ENCODE results near the gene DOK1. TPM values are rescaled to one million over a fixed set of nuclear protein-coding genes. Genes with fewer than 3 reads are reported as not detected.

DOK1 gene
- polyA plus RNA-seq, 3 donors, result 48.0 to 53.6 (median 49.3) TPM

GRCh38 chr2:74583504-74583903 is 29.0 kb downstream of the DOK1 start:
- H3K4me1 ChIP-seq (ENCODE audit: control insufficient read depth in 1 of 2, insufficient read depth in 2 of 2, low read length in 2 of 2), result peaks cover 38 to 45% of the 10 kb centered on the region in 2 donors
- no peaks in the 10 kb centered on the region for H3K9me3 ChIP-seq (replicated peaks in 1 of 2; ENCODE audit: control insufficient read depth in 1 of 2, insufficient read depth in 1 of 2, low read length in 2 of 2)
- H3K79me2 ChIP-seq (ENCODE audit: insufficient read depth, low read length), result no peaks in the 10 kb centered on the region
- H3K4me3 ChIP-seq (replicated peaks in 1 of 3; ENCODE audit: low read depth in 2 of 3, low read length in 3 of 3), result no peak overlapping the region
- intact Hi-C loops (cut with micrococcal nuclease), result loop anchor here in 1 of 2 donors (10.0 kb wide), 1 partner anchor 49 kb away; no protein-coding TSS in a partner anchor
- H3K4me2 ChIP-seq (replicated peaks; ENCODE audit: extremely low read depth, low read length, poor library complexity, severe bottlenecking), result no peak overlapping the region
- Mint-ChIP-seq H3K27ac (peak overlapping the region in 2 of 7 donors; percentile 21 to 47), H3K27me3 (ENCODE audit: low read depth in 3 of 3) (peaks cover 0 to 1% (median 0%) of the 10 kb centered on the region in 3 donors), H3K36me3 (no peaks in the 10 kb centered on the region), H3K4me3 (no peak overlapping the region), H3K9me3 (no peaks in the 10 kb centered on the region), H3K4me1 (peaks cover 42% of the 10 kb centered on the region)
- peak overlapping the region in 1 of 2 donors; percentile 42 for H3K27ac ChIP-seq (ENCODE audit: low read depth in 1 of 2, low read length in 2 of 2)
- no peak overlapping the region for H2AFZ ChIP-seq (ENCODE audit: insufficient read depth, low read depth, low read length, poor library complexity, severe bottlenecking)
- no peaks in the 10 kb centered on the region for H3K36me3 ChIP-seq (replicated peaks in 1 of 2; ENCODE audit: control insufficient read depth in 1 of 2, insufficient read depth in 2 of 2, low read length in 2 of 2)
- H3K9ac ChIP-seq (ENCODE audit: insufficient read depth, low read length, poor library complexity, severe bottlenecking), result no peak overlapping the region
- H4K20me1 ChIP-seq (ENCODE audit: insufficient read depth, low read length), result no peaks in the 10 kb centered on the region
- no peak for TF ChIP-seq CTCF (IDR thresholded peaks at IDR 0.05)
- DNase-seq, result no peak
- H3K27me3 ChIP-seq (ENCODE audit: control insufficient read depth in 2 of 2, insufficient read depth in 2 of 2, low read length in 2 of 2), result no peaks in the 10 kb centered on the region

- no peaks in the 10 kb centered on the region for H3K36me3 ChIP-seq (replicated peaks in 1 of 2; ENCODE audit: control insufficient read depth in 1 of 2, insufficient read depth in 2 of 2, low read length in 2 of 2)
- WGBS (ENCODE audit: insufficient coverage), result 0% methylated on average over 2 of the region's 2 CpGs
- no peaks in the 10 kb centered on the region for H3K79me2 ChIP-seq (ENCODE audit: insufficient read depth, low read length)
- H3K4me2 ChIP-seq (replicated peaks; ENCODE audit: extremely low read depth, low read length, poor library complexity, severe bottlenecking), result peak overlapping the region; percentile 7
- peak overlapping the region; percentile 59 for H2AFZ ChIP-seq (ENCODE audit: insufficient read depth, low read depth, low read length, poor library complexity, severe bottlenecking)
- no peak for TF ChIP-seq CTCF (IDR thresholded peaks at IDR 0.05)
- no peaks in the 10 kb centered on the region for H3K9me3 Mint-ChIP-seq
- peak overlapping the region in 3 of 7 donors; percentile 2 to 77 (median 24) for H3K27ac Mint-ChIP-seq
- H3K9ac ChIP-seq (ENCODE audit: insufficient read depth, low read length, poor library complexity, severe bottlenecking), result no peak overlapping the region
- no peaks in the 10 kb centered on the region for H3K27me3 ChIP-seq (ENCODE audit: control insufficient read depth in 2 of 2, insufficient read depth in 2 of 2, low read length in 2 of 2)
- no peak overlapping the region for H3K4me3 ChIP-seq (replicated peaks in 1 of 3; ENCODE audit: low read depth in 2 of 3, low read length in 3 of 3)
- H3K4me3 Mint-ChIP-seq, result peak overlapping the region in 1 of 2 donors; percentile 42
- peaks cover 0 to 1% (median 0%) of the 10 kb centered on the region in 3 donors for H3K27me3 Mint-ChIP-seq (ENCODE audit: low read depth in 3 of 3)
- H3K36me3 Mint-ChIP-seq, result no peaks in the 10 kb centered on the region
- H3K9me3 ChIP-seq (replicated peaks in 1 of 2; ENCODE audit: control insufficient read depth in 1 of 2, insufficient read depth in 1 of 2, low read length in 2 of 2), result no peaks in the 10 kb centered on the region
- H3K4me1 ChIP-seq (ENCODE audit: control insufficient read depth in 1 of 2, insufficient read depth in 2 of 2, low read length in 2 of 2), result peaks cover 32 to 39% of the 10 kb centered on the region in 2 donors
- peak overlapping the region in 1 of 2 donors; percentile 30 for H3K27ac ChIP-seq (ENCODE audit: low read depth in 1 of 2, low read length in 2 of 2)
- no peak for DNase-seq
- intact Hi-C loops (cut with micrococcal nuclease), result loop anchor here (2.0 to 10.0 kb wide), 2 partner anchors 49 to 101 kb away; partner anchors contain the start of genes CCDC142 (in 1 of the 2) and TTC31 (in 1 of the 2)
- H3K4me1 Mint-ChIP-seq, result peaks cover 37% of the 10 kb centered on the region
- H4K20me1 ChIP-seq (ENCODE audit: insufficient read depth, low read length), result no peaks in the 10 kb centered on the region
These were observed 29.6 kb downstream of the DOK1 start for GRCh38 chr2:74584088-74584645.

Measured in CD14-positive monocyte (primary cell).